ENCODE measurements around the gene ABCC4.
"Not testable (repeated sequence)": the region's sequence is repeated elsewhere in the genome, so short reads cannot be mapped to it uniquely, and the experiment has no call there.

The ABCC4 gene

GRCh38 chr13:95167003-95167402 is 134.2 kb downstream of the ABCC4 start:
- not testable (repeated sequence) for DNase-seq; H3K9me3 Mint-ChIP-seq; H3K4me3 Mint-ChIP-seq; H3K27ac Mint-ChIP-seq; H3K27me3 Mint-ChIP-seq; H3K4me1 Mint-ChIP-seq (ENCODE audit: low read depth)
- peaks cover 85% of the 10 kb centered on the region for H3K36me3 Mint-ChIP-seq (ENCODE audit: low read depth)

DNA sequence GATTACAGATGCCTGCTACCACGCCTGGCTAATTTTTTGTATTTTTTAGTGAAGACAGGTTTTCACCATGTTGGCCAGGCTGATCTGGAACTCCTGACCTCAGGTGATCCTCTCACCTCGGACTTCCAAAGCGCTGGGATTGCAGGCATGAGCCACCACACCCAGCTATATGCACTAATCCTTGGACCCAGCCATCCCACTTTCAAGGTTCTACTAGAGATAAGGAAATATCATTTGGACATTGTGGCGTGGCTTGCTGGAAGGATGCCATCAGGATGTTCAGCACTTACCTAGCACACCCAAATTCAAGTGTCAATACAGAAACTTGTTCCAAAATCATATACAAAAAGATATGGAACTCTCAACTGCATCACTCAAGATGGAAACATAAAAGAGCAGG is 136.4 kb downstream of the ABCC4 start:
- Mint-ChIP-seq H3K4me1 (ENCODE audit: low read depth) (peaks cover 5% of the 10 kb centered on the region), H3K9me3 (no peaks in the 10 kb centered on the region), H3K27me3 (no peaks in the 10 kb centered on the region), H3K36me3 (ENCODE audit: low read depth) (peaks cover 82% of the 10 kb centered on the region), H3K4me3 (no peak overlapping the region), H3K27ac (no peak overlapping the region)
- DNase-seq: no peak

DNA sequence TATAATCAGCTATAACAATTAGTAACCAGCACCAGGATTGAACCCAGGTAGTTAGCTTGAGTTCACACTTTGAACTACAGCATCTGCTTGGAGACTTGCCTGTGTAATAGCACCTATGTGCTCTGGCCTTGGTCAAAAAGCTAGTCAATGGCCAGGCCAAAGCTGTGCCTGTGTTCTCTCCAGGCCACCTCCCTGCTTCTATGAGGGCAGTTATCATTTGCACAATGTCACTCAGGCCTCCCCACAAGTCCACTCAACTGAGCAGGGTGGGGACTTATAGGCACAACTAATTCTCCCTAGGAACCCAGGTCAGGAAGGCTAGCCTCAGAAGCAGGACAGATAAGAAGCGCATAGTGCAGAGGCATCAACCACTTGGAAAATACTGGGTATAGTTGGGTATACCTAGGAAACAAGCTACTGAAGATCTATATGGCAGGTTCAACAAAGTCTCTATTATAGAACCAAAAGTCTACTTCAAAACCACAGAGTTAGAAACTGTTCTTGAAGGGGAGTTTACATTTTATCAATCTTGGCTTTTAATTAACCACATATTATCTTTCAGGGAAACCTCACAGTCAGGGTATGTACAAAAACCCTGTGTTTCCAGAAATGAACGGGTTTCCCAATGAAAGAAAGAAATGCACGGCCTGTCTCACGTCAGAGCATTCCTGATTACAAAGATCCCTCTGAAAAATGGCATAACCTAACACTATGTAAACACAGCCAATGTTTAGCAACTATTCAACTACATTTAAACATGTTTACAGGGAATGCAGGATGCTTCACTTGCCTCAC is 140.9 kb downstream of the ABCC4 start:
- H3K4me1 Mint-ChIP-seq (ENCODE audit: low read depth): peaks cover 5% of the 10 kb centered on the region
- no peak for DNase-seq
- H3K36me3 Mint-ChIP-seq (ENCODE audit: low read depth): peaks cover 73% of the 10 kb centered on the region
- H3K27ac Mint-ChIP-seq: peak overlapping the region; percentile 55
- no peaks in the 10 kb centered on the region for H3K9me3 Mint-ChIP-seq
- no peak overlapping the region for H3K4me3 Mint-ChIP-seq
- H3K27me3 Mint-ChIP-seq: no peaks in the 10 kb centered on the region

DNA sequence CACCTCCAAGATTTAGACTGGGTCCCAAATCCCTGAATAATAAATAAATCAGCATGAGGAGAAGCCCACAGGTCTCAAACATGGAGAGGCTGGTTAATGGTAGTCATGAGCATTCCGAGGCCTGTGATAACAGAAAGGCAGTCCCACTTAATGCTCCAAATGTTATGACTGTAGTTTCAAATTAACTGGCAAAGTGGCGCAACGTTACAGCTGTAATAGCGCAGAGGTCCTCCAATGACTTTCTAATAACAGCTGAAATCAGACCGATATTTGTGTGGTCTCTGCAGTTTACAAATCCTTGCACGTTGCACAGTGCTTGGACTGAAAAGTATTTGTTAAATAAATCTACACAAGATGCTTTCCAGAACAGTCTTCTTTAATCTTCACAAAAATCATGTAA is 141.8 kb downstream of the ABCC4 start:
- Mint-ChIP-seq H3K36me3 (ENCODE audit: low read depth) (peaks cover 71% of the 10 kb centered on the region), H3K4me3 (no peak overlapping the region), H3K9me3 (no peaks in the 10 kb centered on the region), H3K4me1 (ENCODE audit: low read depth) (peaks cover 6% of the 10 kb centered on the region), H3K27ac (no peak overlapping the region), H3K27me3 (no peaks in the 10 kb centered on the region)
- DNase-seq: no peak

- Mint-ChIP-seq H3K4me1 (ENCODE audit: low read depth) (peaks cover 11% of the 10 kb centered on the region), H3K27ac (no peak overlapping the region), H3K27me3 (no peaks in the 10 kb centered on the region)
Measured at GRCh38 chr13:95156208-95156607, 145.0 kb downstream of the ABCC4 start.

GRCh38 chr13:95155504-95155903 is 145.7 kb downstream of the ABCC4 start:
- no peak for DNase-seq
- Mint-ChIP-seq H3K9me3 (no peaks in the 10 kb centered on the region), H3K36me3 (ENCODE audit: low read depth) (peaks cover 61% of the 10 kb centered on the region), H3K27ac (no peak overlapping the region), H3K4me1 (ENCODE audit: low read depth) (peaks cover 15% of the 10 kb centered on the region), H3K4me3 (no peak overlapping the region), H3K27me3 (no peaks in the 10 kb centered on the region)

More at GRCh38 chr13:95156208-95156607, 145.0 kb downstream of the ABCC4 start:
- Mint-ChIP-seq H3K4me3 (no peak overlapping the region), H3K9me3 (no peaks in the 10 kb centered on the region), H3K36me3 (ENCODE audit: low read depth) (peaks cover 65% of the 10 kb centered on the region)
- no peak for DNase-seq

DNA sequence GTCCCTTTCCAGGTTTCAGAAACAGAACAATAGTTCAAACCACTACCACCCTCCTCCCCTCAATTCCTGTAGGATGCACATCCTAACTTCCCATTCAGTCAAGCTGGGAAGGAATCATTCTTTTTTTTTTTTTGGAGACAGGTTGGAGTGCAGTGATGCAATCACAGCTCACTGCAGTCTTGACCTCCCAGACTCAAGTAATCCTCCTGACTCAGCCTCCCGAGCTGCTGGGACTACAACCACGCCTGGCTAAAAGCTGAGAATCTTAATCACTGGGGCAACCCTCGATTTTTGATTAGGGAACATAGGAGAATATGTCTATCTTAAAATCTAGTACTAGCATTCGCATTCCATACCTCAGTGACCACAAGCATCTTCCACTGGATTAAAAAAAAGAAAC is 146.2 kb downstream of the ABCC4 start:
- no peak for DNase-seq
- Mint-ChIP-seq H3K4me1 (ENCODE audit: low read depth) (peaks cover 13% of the 10 kb centered on the region), H3K4me3 (no peak overlapping the region), H3K27me3 (no peaks in the 10 kb centered on the region), H3K9me3 (no peaks in the 10 kb centered on the region), H3K27ac (peak overlapping the region; percentile 57), H3K36me3 (ENCODE audit: low read depth) (peaks cover 57% of the 10 kb centered on the region)

GRCh38 chr13:95154413-95154886 is 146.8 kb downstream of the ABCC4 start:
- no peaks in the 10 kb centered on the region for H3K9me3 Mint-ChIP-seq
- no peaks in the 10 kb centered on the region for H3K27me3 Mint-ChIP-seq
- no peak for DNase-seq
- no peak overlapping the region for H3K4me3 Mint-ChIP-seq
- peaks cover 13% of the 10 kb centered on the region for H3K4me1 Mint-ChIP-seq (ENCODE audit: low read depth)
- no peak overlapping the region for H3K27ac Mint-ChIP-seq
- H3K36me3 Mint-ChIP-seq (ENCODE audit: low read depth): peaks cover 52% of the 10 kb centered on the region

- H3K27ac Mint-ChIP-seq: no peak overlapping the region
- no peak overlapping the region for H3K4me3 Mint-ChIP-seq
- H3K4me1 Mint-ChIP-seq (ENCODE audit: low read depth): peaks cover 13% of the 10 kb centered on the region
- DNase-seq: no peak
- no peaks in the 10 kb centered on the region for H3K27me3 Mint-ChIP-seq
- H3K9me3 Mint-ChIP-seq: no peaks in the 10 kb centered on the region
- H3K36me3 Mint-ChIP-seq (ENCODE audit: low read depth): peaks cover 51% of the 10 kb centered on the region
Measured at GRCh38 chr13:95153647-95154412, 147.4 kb downstream of the ABCC4 start.

DNA sequence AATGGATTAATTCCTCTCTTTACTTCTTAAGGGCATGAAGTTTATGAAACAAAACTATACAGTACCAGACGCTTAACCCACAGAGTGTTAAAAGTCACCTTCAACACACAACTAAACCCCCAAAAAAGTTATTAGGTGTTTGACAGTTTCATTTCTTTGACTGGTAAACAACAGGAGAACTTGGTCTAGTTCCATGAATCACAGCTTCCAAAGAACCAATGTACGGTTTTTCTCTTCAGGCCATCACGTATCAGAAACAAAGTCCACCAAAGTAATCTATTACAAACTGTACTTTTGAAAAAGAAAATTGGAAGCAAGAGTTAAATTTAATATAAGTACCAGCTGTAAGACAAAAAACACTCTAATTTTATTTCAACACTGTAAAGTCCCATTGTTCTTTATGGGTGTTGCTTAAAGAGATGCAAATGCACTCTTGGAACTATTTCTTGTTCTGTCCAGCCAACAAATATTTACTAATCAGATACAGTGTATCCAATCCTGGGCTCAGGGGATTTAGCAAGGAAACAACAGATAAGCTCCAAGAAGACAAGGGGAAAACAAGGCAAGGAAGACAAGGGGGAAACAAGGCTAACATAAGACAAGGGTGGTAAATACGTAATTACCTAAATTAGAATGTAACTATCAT is 149.2 kb downstream of the ABCC4 start:
- Mint-ChIP-seq H3K9me3 (no peaks in the 10 kb centered on the region), H3K4me1 (ENCODE audit: low read depth) (peaks cover 13% of the 10 kb centered on the region), H3K27ac (no peak overlapping the region), H3K36me3 (ENCODE audit: low read depth) (peaks cover 40% of the 10 kb centered on the region), H3K27me3 (no peaks in the 10 kb centered on the region), H3K4me3 (no peak overlapping the region)
- no peak for DNase-seq

GRCh38 chr13:95150555-95150954 is 150.7 kb downstream of the ABCC4 start:
- Mint-ChIP-seq H3K4me1 (ENCODE audit: low read depth) (peaks cover 13% of the 10 kb centered on the region), H3K27ac (no peak overlapping the region), H3K27me3 (no peaks in the 10 kb centered on the region), H3K9me3 (no peaks in the 10 kb centered on the region), H3K36me3 (ENCODE audit: low read depth) (peaks cover 41% of the 10 kb centered on the region), H3K4me3 (no peak overlapping the region)
- no peak for DNase-seq

- Mint-ChIP-seq H3K4me1 (ENCODE audit: low read depth) (peaks cover 13% of the 10 kb centered on the region), H3K27ac (no peak overlapping the region), H3K27me3 (no peaks in the 10 kb centered on the region), H3K36me3 (ENCODE audit: low read depth) (peaks cover 54% of the 10 kb centered on the region), H3K4me3 (no peak overlapping the region), H3K9me3 (no peaks in the 10 kb centered on the region)
- DNase-seq: no peak
Measured at GRCh38 chr13:95146486-95146885, 154.8 kb downstream of the ABCC4 start.

DNA sequence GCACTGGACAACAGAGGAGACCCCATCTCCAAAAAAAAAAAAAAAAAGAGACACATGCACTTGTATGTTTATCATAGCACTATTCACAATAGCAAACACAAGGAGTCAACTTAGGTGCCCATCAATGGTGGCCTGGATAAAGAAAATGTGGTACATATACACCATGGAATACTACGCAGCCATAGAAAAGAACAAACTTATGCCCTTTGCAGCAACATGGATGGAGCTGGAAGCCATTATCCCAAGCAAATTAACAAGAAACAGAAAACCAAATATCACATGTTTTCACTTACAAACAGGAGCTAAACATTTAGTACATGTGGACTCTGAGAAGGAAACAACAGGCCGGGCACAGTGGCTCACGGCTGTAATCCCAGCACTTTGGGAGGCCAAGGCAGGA is 155.7 kb downstream of the ABCC4 start:
- H3K27me3 Mint-ChIP-seq: no peaks in the 10 kb centered on the region
- H3K4me1 Mint-ChIP-seq (ENCODE audit: low read depth): peaks cover 8% of the 10 kb centered on the region
- H3K4me3 Mint-ChIP-seq: no peak overlapping the region
- no peak overlapping the region for H3K27ac Mint-ChIP-seq
- peaks cover 58% of the 10 kb centered on the region for H3K36me3 Mint-ChIP-seq (ENCODE audit: low read depth)
- no peaks in the 10 kb centered on the region for H3K9me3 Mint-ChIP-seq
- DNase-seq: no peak

GRCh38 chr13:95140502-95140901 is 160.7 kb downstream of the ABCC4 start:
- no peaks in the 10 kb centered on the region for H3K9me3 Mint-ChIP-seq
- H3K4me3 Mint-ChIP-seq: no peak overlapping the region
- H3K27me3 Mint-ChIP-seq: no peaks in the 10 kb centered on the region

More at GRCh38 chr13:95140502-95140901, 160.7 kb downstream of the ABCC4 start:
- Mint-ChIP-seq H3K36me3 (ENCODE audit: low read depth) (peaks cover 68% of the 10 kb centered on the region), H3K4me1 (ENCODE audit: low read depth) (peaks cover 8% of the 10 kb centered on the region), H3K27ac (no peak overlapping the region)
- DNase-seq: no peak
